ENCODE data around the gene CERS6. TPM values are rescaled to one million over a fixed set of nuclear protein-coding genes. Genes with fewer than 3 reads are reported as not detected.

CERS6 gene
- polyA plus RNA-seq, 3 donors = 7.6 to 17.7 (median 15.6) TPM

DNA sequence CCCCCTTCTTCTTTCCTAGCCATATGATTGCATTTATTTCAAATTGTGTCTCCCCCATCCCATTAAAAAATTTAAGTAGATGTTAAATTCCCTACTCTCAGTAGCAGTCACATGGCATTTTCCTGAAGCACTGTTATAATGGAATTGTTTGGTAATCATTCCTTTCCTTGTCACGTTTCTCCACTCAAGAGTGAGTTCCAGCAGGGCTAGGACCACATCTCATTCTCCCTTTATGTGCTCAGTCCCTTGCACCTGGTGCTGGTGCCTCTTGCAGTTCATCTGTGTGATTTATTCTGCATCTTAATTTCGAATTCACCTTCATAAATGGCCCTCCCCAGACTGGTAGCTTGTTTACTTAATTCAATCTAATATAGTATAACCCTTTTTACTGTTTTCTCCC, 276.0 kb downstream of the CERS6 start:
- TF ChIP-seq, protein P1, sequence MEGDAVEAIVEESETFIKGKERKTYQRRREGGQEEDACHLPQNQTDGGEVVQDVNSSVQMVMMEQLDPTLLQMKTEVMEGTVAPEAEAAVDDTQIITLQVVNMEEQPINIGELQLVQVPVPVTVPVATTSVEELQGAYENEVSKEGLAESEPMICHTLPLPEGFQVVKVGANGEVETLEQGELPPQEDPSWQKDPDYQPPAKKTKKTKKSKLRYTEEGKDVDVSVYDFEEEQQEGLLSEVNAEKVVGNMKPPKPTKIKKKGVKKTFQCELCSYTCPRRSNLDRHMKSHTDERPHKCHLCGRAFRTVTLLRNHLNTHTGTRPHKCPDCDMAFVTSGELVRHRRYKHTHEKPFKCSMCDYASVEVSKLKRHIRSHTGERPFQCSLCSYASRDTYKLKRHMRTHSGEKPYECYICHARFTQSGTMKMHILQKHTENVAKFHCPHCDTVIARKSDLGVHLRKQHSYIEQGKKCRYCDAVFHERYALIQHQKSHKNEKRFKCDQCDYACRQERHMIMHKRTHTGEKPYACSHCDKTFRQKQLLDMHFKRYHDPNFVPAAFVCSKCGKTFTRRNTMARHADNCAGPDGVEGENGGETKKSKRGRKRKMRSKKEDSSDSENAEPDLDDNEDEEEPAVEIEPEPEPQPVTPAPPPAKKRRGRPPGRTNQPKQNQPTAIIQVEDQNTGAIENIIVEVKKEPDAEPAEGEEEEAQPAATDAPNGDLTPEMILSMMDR (IDR thresholded peaks at IDR 0.05) = no peak
- no peaks in the 10 kb centered on the region for H3K79me2 ChIP-seq (ENCODE audit: insufficient read depth, low read length)
- H3K27me3 ChIP-seq (ENCODE audit: control insufficient read depth in 2 of 2, insufficient read depth in 2 of 2, low read length in 2 of 2) = no peaks in the 10 kb centered on the region
- H3K36me3 Mint-ChIP-seq = peaks cover 15 to 27% of the 10 kb centered on the region in 2 donors
- H2AFZ ChIP-seq (ENCODE audit: insufficient read depth, low read depth, low read length, poor library complexity, severe bottlenecking) = no peak overlapping the region
- intact Hi-C loops (cut with micrococcal nuclease) = no loop called here
- no peak overlapping the region for H3K4me3 Mint-ChIP-seq
- H3K27me3 Mint-ChIP-seq (ENCODE audit: low read depth in 3 of 3) = peaks cover 0 to 1% (median 0%) of the 10 kb centered on the region in 3 donors
- H4K20me1 ChIP-seq (ENCODE audit: insufficient read depth, low read length) = no peaks in the 10 kb centered on the region
- no CpG with 5 or more reads among the region's 2 CpGs for WGBS (ENCODE audit: insufficient coverage)
- DNase-seq = no peak
- no peaks in the 10 kb centered on the region for H3K9me3 ChIP-seq (replicated peaks in 1 of 2; ENCODE audit: control insufficient read depth in 1 of 2, insufficient read depth in 1 of 2, low read length in 2 of 2)
- peak overlapping the region in 1 of 7 donors; percentile 2 for H3K27ac Mint-ChIP-seq
- no peak overlapping the region for H3K4me3 ChIP-seq (replicated peaks in 1 of 3; ENCODE audit: low read depth in 2 of 3, low read length in 3 of 3)
- H3K4me2 ChIP-seq (replicated peaks; ENCODE audit: extremely low read depth, low read length, poor library complexity, severe bottlenecking) = no peak overlapping the region
- H3K4me1 Mint-ChIP-seq = peaks cover 12% of the 10 kb centered on the region
- H3K4me1 ChIP-seq (ENCODE audit: control insufficient read depth in 1 of 2, insufficient read depth in 2 of 2, low read length in 2 of 2) = peaks cover 7 to 12% of the 10 kb centered on the region in 2 donors
- peak overlapping the region in 1 of 2 donors; percentile 39 for H3K27ac ChIP-seq (ENCODE audit: low read depth in 1 of 2, low read length in 2 of 2)
- H3K9me3 Mint-ChIP-seq = no peaks in the 10 kb centered on the region
- peaks cover 8 to 25% of the 10 kb centered on the region in 2 donors for H3K36me3 ChIP-seq (replicated peaks in 1 of 2; ENCODE audit: control insufficient read depth in 1 of 2, insufficient read depth in 2 of 2, low read length in 2 of 2)
- H3K9ac ChIP-seq (ENCODE audit: insufficient read depth, low read length, poor library complexity, severe bottlenecking) = no peak overlapping the region

DNA sequence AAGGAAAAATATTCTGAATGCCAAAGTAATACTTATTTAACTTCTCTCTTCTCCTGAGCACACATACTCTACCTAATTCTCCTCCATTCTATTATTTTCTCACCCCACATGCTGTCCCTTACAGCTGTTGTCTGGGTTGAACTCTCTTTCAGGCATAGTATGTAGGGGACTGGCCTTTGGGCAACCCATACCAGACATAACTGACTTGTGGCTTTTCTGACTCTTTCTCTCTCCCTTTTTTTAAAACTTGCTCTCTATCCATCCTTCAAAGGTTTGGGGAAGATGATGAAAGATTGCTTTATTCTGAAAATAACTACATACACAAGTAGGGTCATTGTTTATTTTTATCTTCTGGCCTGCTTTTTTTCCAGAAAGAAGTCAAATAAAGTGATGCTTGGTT, 276.4 kb downstream of the CERS6 start:
- peaks cover 7 to 12% of the 10 kb centered on the region in 2 donors for H3K4me1 ChIP-seq (ENCODE audit: control insufficient read depth in 1 of 2, insufficient read depth in 2 of 2, low read length in 2 of 2)
- H3K4me3 ChIP-seq (replicated peaks in 1 of 3; ENCODE audit: low read depth in 2 of 3, low read length in 3 of 3) = no peak overlapping the region
- Mint-ChIP-seq H3K4me3 (no peak overlapping the region), H3K9me3 (no peaks in the 10 kb centered on the region), H3K27ac (peak overlapping the region in 1 of 7 donors; percentile 2), H3K4me1 (peaks cover 12% of the 10 kb centered on the region), H3K36me3 (peaks cover 15 to 23% of the 10 kb centered on the region in 2 donors), H3K27me3 (ENCODE audit: low read depth in 3 of 3) (peaks cover 0 to 1% (median 0%) of the 10 kb centered on the region in 3 donors)
- H3K9ac ChIP-seq (ENCODE audit: insufficient read depth, low read length, poor library complexity, severe bottlenecking) = no peak overlapping the region
- H3K36me3 ChIP-seq (replicated peaks in 1 of 2; ENCODE audit: control insufficient read depth in 1 of 2, insufficient read depth in 2 of 2, low read length in 2 of 2) = peaks cover 8 to 25% of the 10 kb centered on the region in 2 donors
- intact Hi-C loops (cut with micrococcal nuclease) = no loop called here
- TF ChIP-seq, protein P1 (IDR thresholded peaks at IDR 0.05) = no peak
- no peaks in the 10 kb centered on the region for H3K9me3 ChIP-seq (replicated peaks in 1 of 2; ENCODE audit: control insufficient read depth in 1 of 2, insufficient read depth in 1 of 2, low read length in 2 of 2)
- H3K27me3 ChIP-seq (ENCODE audit: control insufficient read depth in 2 of 2, insufficient read depth in 2 of 2, low read length in 2 of 2) = no peaks in the 10 kb centered on the region
- no peaks in the 10 kb centered on the region for H3K79me2 ChIP-seq (ENCODE audit: insufficient read depth, low read length)
- no peaks in the 10 kb centered on the region for H4K20me1 ChIP-seq (ENCODE audit: insufficient read depth, low read length)
- H3K4me2 ChIP-seq (replicated peaks; ENCODE audit: extremely low read depth, low read length, poor library complexity, severe bottlenecking) = no peak overlapping the region
- no peak for DNase-seq
- H2AFZ ChIP-seq (ENCODE audit: insufficient read depth, low read depth, low read length, poor library complexity, severe bottlenecking) = no peak overlapping the region
- H3K27ac ChIP-seq (ENCODE audit: low read depth in 1 of 2, low read length in 2 of 2) = no peak overlapping the region
